T-helper 17 cell (primary cell): Measurements from ENCODE around the gene PRRT4. TPM values are rescaled to one million over a fixed set of nuclear protein-coding genes. Genes with fewer than 3 reads are reported as not detected.
A peak's percentile ranks its signal among the peaks of the same experiment; 100 is the strongest.

Experiments
- ATAC-seq: fragments of 150-1000 bp; cut with Tn5 transposase; 2 replicates; pipeline ENCODE4 v1.10.0; 2021; ENCODE audit warnings: mild to moderate bottlenecking, moderate library complexity
- DNase-seq, 3 donors: peaks; one replicate each; pipeline versions ENCODE4 v3.0.0 to v3.0.0-alpha.2; 2020 to 2021
- H3K9me3 ChIP-seq: one replicate; pipeline ENCODE4 v1.7.0; 2013; ENCODE audit warnings: low read length, mild to moderate bottlenecking; ENCODE audit not compliant: control insufficient read depth, poor library complexity, severe bottlenecking
- H3K27ac Mint-ChIP-seq: one replicate; pipeline ENCODE4 v1.8.0; 2022; ENCODE audit warnings: mild to moderate bottlenecking, moderate library complexity, mixed read lengths
- H3K27me3 Mint-ChIP-seq: one replicate; pipeline ENCODE4 v1.8.0; 2022; ENCODE audit warnings: mixed read lengths
- H3K36me3 Mint-ChIP-seq: one replicate; pipeline ENCODE4 v1.8.0; 2022; ENCODE audit warnings: low read depth, mixed read lengths
- H3K4me1 Mint-ChIP-seq: one replicate; pipeline ENCODE4 v1.8.0; 2022; ENCODE audit warnings: mild to moderate bottlenecking, mixed read lengths
- H3K4me3 Mint-ChIP-seq: one replicate; pipeline ENCODE4 v1.8.0; 2022; ENCODE audit warnings: mild to moderate bottlenecking, moderate library complexity, mixed read lengths
- total RNA-seq, 4 donors: library from RNA in 2 of 4; stranded (reverse) in 2 of 4; gene quantifications; one replicate each; pipeline ENCODE4 v1.2.3 and lab custom pipeline; 2022 to 2026

Gene PRRT4
- total RNA-seq, 2 donors from 2014 or later = 0.65 TPM; not detected in 1

GRCh38 chr7:128403676-128404075, 42.2 kb upstream of the PRRT4 start:
- H3K27ac Mint-ChIP-seq = peak overlapping the region; percentile 39
- H3K4me3 Mint-ChIP-seq = peak overlapping the region; percentile 28
- no peaks in the 10 kb centered on the region for H3K27me3 Mint-ChIP-seq
- peaks cover 5% of the 10 kb centered on the region for H3K36me3 Mint-ChIP-seq
- no peak for ATAC-seq
- H3K9me3 ChIP-seq = no peaks in the 10 kb centered on the region
- DNase-seq = no peak
- H3K4me1 Mint-ChIP-seq = peaks cover 34% of the 10 kb centered on the region

- Mint-ChIP-seq H3K4me3 (no peak overlapping the region), H3K27me3 (no peaks in the 10 kb centered on the region), H3K4me1 (peaks cover 28% of the 10 kb centered on the region), H3K36me3 (peaks cover 5% of the 10 kb centered on the region), H3K27ac (no peak overlapping the region)
- ATAC-seq (no peak), DNase-seq (no peak)
- no peaks in the 10 kb centered on the region for H3K9me3 ChIP-seq
Observed at GRCh38 chr7:128402356-128402755, 40.9 kb upstream of the PRRT4 start.

GRCh38 chr7:128400566-128400965, 39.1 kb upstream of the PRRT4 start:
- H3K9me3 ChIP-seq = no peaks in the 10 kb centered on the region
- Mint-ChIP-seq H3K27ac (no peak overlapping the region), H3K4me3 (no peak overlapping the region), H3K27me3 (no peaks in the 10 kb centered on the region), H3K4me1 (peaks cover 19% of the 10 kb centered on the region), H3K36me3 (peaks cover 5% of the 10 kb centered on the region)
- ATAC-seq = no peak
- no peak for DNase-seq

GRCh38 chr7:128399991-128400390, 38.5 kb upstream of the PRRT4 start:
- Mint-ChIP-seq H3K36me3 (peaks cover 5% of the 10 kb centered on the region), H3K4me3 (no peak overlapping the region), H3K27ac (no peak overlapping the region), H3K4me1 (peaks cover 18% of the 10 kb centered on the region), H3K27me3 (no peaks in the 10 kb centered on the region)
- no peak for DNase-seq
- H3K9me3 ChIP-seq = no peaks in the 10 kb centered on the region
- no peak for ATAC-seq

GRCh38 chr7:128398841-128399135, 37.3 kb upstream of the PRRT4 start:
- no peak for DNase-seq
- H3K4me3 Mint-ChIP-seq = no peak overlapping the region
- no peaks in the 10 kb centered on the region for H3K9me3 ChIP-seq
- peaks cover 9% of the 10 kb centered on the region for H3K4me1 Mint-ChIP-seq
- ATAC-seq = no peak
- no peak overlapping the region for H3K27ac Mint-ChIP-seq
- peaks cover 5% of the 10 kb centered on the region for H3K36me3 Mint-ChIP-seq
- no peaks in the 10 kb centered on the region for H3K27me3 Mint-ChIP-seq

GRCh38 chr7:128398016-128398840, 36.7 kb upstream of the PRRT4 start:
- Mint-ChIP-seq H3K36me3 (peaks cover 3% of the 10 kb centered on the region), H3K4me1 (peaks cover 6% of the 10 kb centered on the region), H3K27me3 (no peaks in the 10 kb centered on the region), H3K4me3 (no peak overlapping the region), H3K27ac (no peak overlapping the region)
- H3K9me3 ChIP-seq = no peaks in the 10 kb centered on the region
- ATAC-seq (peak; percentile 54), DNase-seq (peak in 2 of 3 donors; percentile 28 to 32)

- H3K4me1 Mint-ChIP-seq = peaks cover 4% of the 10 kb centered on the region
- DNase-seq (no peak), ATAC-seq (no peak)
- no peak overlapping the region for H3K4me3 Mint-ChIP-seq
- H3K36me3 Mint-ChIP-seq = peaks cover 3% of the 10 kb centered on the region
- H3K27ac Mint-ChIP-seq = no peak overlapping the region
- H3K27me3 Mint-ChIP-seq = no peaks in the 10 kb centered on the region
- H3K9me3 ChIP-seq = no peaks in the 10 kb centered on the region
Observed at GRCh38 chr7:128396357-128396756, 34.9 kb upstream of the PRRT4 start.

GRCh38 chr7:128395748-128396147, 34.3 kb upstream of the PRRT4 start:
- H3K4me1 Mint-ChIP-seq = no peaks in the 10 kb centered on the region
- no peak for ATAC-seq
- H3K9me3 ChIP-seq = no peaks in the 10 kb centered on the region
- H3K27me3 Mint-ChIP-seq = no peaks in the 10 kb centered on the region
- H3K4me3 Mint-ChIP-seq = no peak overlapping the region
- H3K36me3 Mint-ChIP-seq = peaks cover 3% of the 10 kb centered on the region
- DNase-seq = no peak
- H3K27ac Mint-ChIP-seq = no peak overlapping the region

- H3K9me3 ChIP-seq = no peaks in the 10 kb centered on the region
- H3K27ac Mint-ChIP-seq = no peak overlapping the region
- no peaks in the 10 kb centered on the region for H3K27me3 Mint-ChIP-seq
- H3K4me1 Mint-ChIP-seq = no peaks in the 10 kb centered on the region
- H3K4me3 Mint-ChIP-seq = no peak overlapping the region
- ATAC-seq (no peak), DNase-seq (no peak)
- no peaks in the 10 kb centered on the region for H3K36me3 Mint-ChIP-seq
Observed at GRCh38 chr7:128394904-128395496, 33.5 kb upstream of the PRRT4 start.

GRCh38 chr7:128393526-128394330, 32.2 kb upstream of the PRRT4 start:
- Mint-ChIP-seq H3K27ac (no peak overlapping the region), H3K4me3 (no peak overlapping the region), H3K4me1 (no peaks in the 10 kb centered on the region), H3K27me3 (no peaks in the 10 kb centered on the region), H3K36me3 (no peaks in the 10 kb centered on the region)
- no peaks in the 10 kb centered on the region for H3K9me3 ChIP-seq
- no peak for DNase-seq
- ATAC-seq = no peak

GRCh38 chr7:128392446-128393327, 31.2 kb upstream of the PRRT4 start:
- Mint-ChIP-seq H3K36me3 (no peaks in the 10 kb centered on the region), H3K4me1 (no peaks in the 10 kb centered on the region), H3K4me3 (no peak overlapping the region), H3K27me3 (no peaks in the 10 kb centered on the region), H3K27ac (no peak overlapping the region)
- ATAC-seq = no peak
- DNase-seq = no peak
- no peaks in the 10 kb centered on the region for H3K9me3 ChIP-seq

GRCh38 chr7:128391805-128392204, 30.3 kb upstream of the PRRT4 start:
- H3K27me3 Mint-ChIP-seq = no peaks in the 10 kb centered on the region
- H3K27ac Mint-ChIP-seq = no peak overlapping the region
- H3K4me3 Mint-ChIP-seq = no peak overlapping the region
- H3K36me3 Mint-ChIP-seq = no peaks in the 10 kb centered on the region
- no peaks in the 10 kb centered on the region for H3K4me1 Mint-ChIP-seq
- ATAC-seq (no peak), DNase-seq (no peak)
- no peaks in the 10 kb centered on the region for H3K9me3 ChIP-seq
